Measurements from ENCODE around the gene SLC43A2. TPM values are rescaled to one million over a fixed set of nuclear protein-coding genes. Genes with fewer than 3 reads are reported as not detected.

Gene SLC43A2
- total and polyA plus RNA-seq, 2 donors (not counting 3 experiments of a cell fraction or from before 2014, with no cell fraction given) = 41.7 to 52.0 TPM

- H3K27ac ChIP-seq (ENCODE audit: insufficient read depth, low read depth, low read length) = no peak overlapping the region
- H3K4me2 ChIP-seq (ENCODE audit: insufficient read depth, low read length) = no peak overlapping the region
- H3K4me3 ChIP-seq (replicated peaks in 1 of 3; ENCODE audit: insufficient read depth in 1 of 3, low read depth in 1 of 3, low read length in 3 of 3) = no peak overlapping the region
- H3K9me1 ChIP-seq (replicated peaks; ENCODE audit: control insufficient read depth, extremely low read depth, insufficient read depth, low read length) = no peaks in the 10 kb centered on the region
- H3K79me2 ChIP-seq (ENCODE audit: control insufficient read depth, insufficient read depth, low read length) = peaks cover 4% of the 10 kb centered on the region
- H3K9ac ChIP-seq (replicated peaks; ENCODE audit: extremely low read depth, insufficient read depth, low read length) = no peak overlapping the region
- no peak overlapping the region for H2AFZ ChIP-seq (ENCODE audit: low read depth, low read length)
- H3K9me3 ChIP-seq (replicated peaks; ENCODE audit: control insufficient read depth, insufficient read depth, low read length) = no peaks in the 10 kb centered on the region
- TF ChIP-seq MYC (IDR thresholded peaks at IDR 0.05; ENCODE audit: low read depth, low read length) = no peak
- TF ChIP-seq, protein P1, sequence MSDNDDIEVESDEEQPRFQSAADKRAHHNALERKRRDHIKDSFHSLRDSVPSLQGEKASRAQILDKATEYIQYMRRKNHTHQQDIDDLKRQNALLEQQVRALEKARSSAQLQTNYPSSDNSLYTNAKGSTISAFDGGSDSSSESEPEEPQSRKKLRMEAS (IDR thresholded peaks at IDR 0.05; ENCODE audit: insufficient read depth, insufficient read length) = no peak
- no peak for TF ChIP-seq POLR2AphosphoS5 (IDR thresholded peaks at IDR 0.05; ENCODE audit: insufficient read depth, low read depth, low read length)
- TF ChIP-seq JUN (IDR thresholded peaks at IDR 0.05; ENCODE audit: borderline replicate concordance, insufficient read depth, insufficient read length, low read depth) = no peak
- TF ChIP-seq, protein P2, sequence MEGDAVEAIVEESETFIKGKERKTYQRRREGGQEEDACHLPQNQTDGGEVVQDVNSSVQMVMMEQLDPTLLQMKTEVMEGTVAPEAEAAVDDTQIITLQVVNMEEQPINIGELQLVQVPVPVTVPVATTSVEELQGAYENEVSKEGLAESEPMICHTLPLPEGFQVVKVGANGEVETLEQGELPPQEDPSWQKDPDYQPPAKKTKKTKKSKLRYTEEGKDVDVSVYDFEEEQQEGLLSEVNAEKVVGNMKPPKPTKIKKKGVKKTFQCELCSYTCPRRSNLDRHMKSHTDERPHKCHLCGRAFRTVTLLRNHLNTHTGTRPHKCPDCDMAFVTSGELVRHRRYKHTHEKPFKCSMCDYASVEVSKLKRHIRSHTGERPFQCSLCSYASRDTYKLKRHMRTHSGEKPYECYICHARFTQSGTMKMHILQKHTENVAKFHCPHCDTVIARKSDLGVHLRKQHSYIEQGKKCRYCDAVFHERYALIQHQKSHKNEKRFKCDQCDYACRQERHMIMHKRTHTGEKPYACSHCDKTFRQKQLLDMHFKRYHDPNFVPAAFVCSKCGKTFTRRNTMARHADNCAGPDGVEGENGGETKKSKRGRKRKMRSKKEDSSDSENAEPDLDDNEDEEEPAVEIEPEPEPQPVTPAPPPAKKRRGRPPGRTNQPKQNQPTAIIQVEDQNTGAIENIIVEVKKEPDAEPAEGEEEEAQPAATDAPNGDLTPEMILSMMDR (IDR thresholded peaks at IDR 0.05; ENCODE audit: extremely low read depth in 1 of 2, insufficient read depth in 1 of 2, low read depth in 1 of 2, low read length in 2 of 2) = no peak
- TF ChIP-seq GATA2 (IDR thresholded peaks at IDR 0.05; ENCODE audit: insufficient read depth, insufficient read length, low read depth, low read length) = no peak
- no peak for TF ChIP-seq POLR2A (IDR thresholded peaks at IDR 0.05; ENCODE audit: low read depth, low read length)
- TF ChIP-seq EZH2 (IDR thresholded peaks at IDR 0.05; ENCODE audit: borderline replicate concordance, low read depth, low read length, severe bottlenecking) = no peak
- TF ChIP-seq FOS (IDR thresholded peaks at IDR 0.05; ENCODE audit: borderline replicate concordance, insufficient read depth, low read length) = no peak
- no peaks in the 10 kb centered on the region for H3K27me3 ChIP-seq (ENCODE audit: control insufficient read depth in 2 of 2, insufficient read depth in 2 of 2, low read length in 2 of 2)
- H3K36me3 ChIP-seq (ENCODE audit: control insufficient read depth in 2 of 2, extremely low read depth in 1 of 2, insufficient read depth in 2 of 2, low read length in 2 of 2) = peaks cover 0 to 7% of the 10 kb centered on the region in 2 experiments
- H3K4me1 ChIP-seq (ENCODE audit: control insufficient read depth, extremely low read depth, insufficient read depth, low read length) = peaks cover 3% of the 10 kb centered on the region
- ChIA-PET CTCF (interaction anchor here (1.5 to 2.9 kb wide), 3 partner anchors 12 to 262 kb away, joined by 5 to 11 read pairs (median 5); no protein-coding TSS in a partner anchor), POLR2A (no interaction called here)
- H4K20me1 ChIP-seq (replicated peaks; ENCODE audit: control insufficient read depth, extremely low read depth, insufficient read depth, low read length) = no peaks in the 10 kb centered on the region
- dilution Hi-C loops (cut with MboI; ENCODE audit: extremely low pct_ligation_motif_present, low sequenced_read_pairs) = no loop called here
- DNase-seq (ENCODE audit: low read depth, low spot score) = no peak
- FAIRE-seq = no peak
- no TSS peak for BruUV-seq (replicated peaks)
- intact Hi-C loops (cut with micrococcal nuclease) = no loop called here
Measured at GRCh38 chr17:1521086-1521640, 107.5 kb downstream of the SLC43A2 start.

Measured in endothelial cell of umbilical vein (primary cell).